Loucy (cell line): Measurements from ENCODE around the gene SREK1.

ENCODE experiments used
- H2AFZ ChIP-seq: fragments of 200-600 bp; sonication (generic); 2 replicates; pipeline ENCODE4 v1.6.0; 2016; ENCODE audit warnings: antibody characterized with exemption, mild to moderate bottlenecking, low read length, moderate library complexity
- H3F3A ChIP-seq: fragments of 200-600 bp; 2 replicates; pipeline ENCODE4 v1.6.0; 2016; ENCODE audit warnings: antibody characterized with exemption, low read depth, mild to moderate bottlenecking
- H3K27me3 ChIP-seq: fragments of 200-600 bp; sonication (generic); 2 replicates; pipeline ENCODE4 v1.6.1; 2014; ENCODE audit warnings: low read length, mild to moderate bottlenecking; ENCODE audit not compliant: insufficient read depth, poor library complexity, severe bottlenecking
- H3K36me3 ChIP-seq: fragments of 200-600 bp; sonication (generic); 2 replicates; pipeline ENCODE4 v1.6.1; 2016; ENCODE audit warnings: low read length; ENCODE audit not compliant: insufficient read depth
- H3K4me1 ChIP-seq: fragments of 200-600 bp; sonication (generic); 2 replicates; pipeline ENCODE4 v1.5.1; 2014; ENCODE audit warnings: low read length, mild to moderate bottlenecking; ENCODE audit not compliant: insufficient read depth, poor library complexity, severe bottlenecking
- H3K4me2 ChIP-seq: fragments of 200-600 bp; sonication (generic); 2 replicates; pipeline ENCODE4 v1.6.0; 2014; ENCODE audit warnings: antibody characterized with exemption, low read length, low read depth, mild to moderate bottlenecking; ENCODE audit not compliant: poor library complexity, severe bottlenecking
- H3K4me3 ChIP-seq: fragments of 200-600 bp; sonication (generic); 2 replicates; pipeline ENCODE4 v1.5.1; 2014; ENCODE audit warnings: low read length, mild to moderate bottlenecking, mixed read lengths; ENCODE audit not compliant: poor library complexity, severe bottlenecking
- H3K79me2 ChIP-seq: fragments of 200-600 bp; sonication (generic); 2 replicates; pipeline ENCODE4 v1.6.1; 2014; ENCODE audit warnings: low read length; ENCODE audit not compliant: insufficient read depth
- H3K9ac ChIP-seq: fragments of 200-600 bp; sonication (generic); 2 replicates; pipeline ENCODE4 v1.6.0; 2014; ENCODE audit warnings: mild to moderate bottlenecking, low read depth, low read length, moderate library complexity; ENCODE audit not compliant: poor library complexity, severe bottlenecking
- H3K9me2 ChIP-seq: fragments of 200-600 bp; sonication (generic); replicated peaks from 2 replicates; pipeline ENCODE4 v1.6.1; 2016; ENCODE audit warnings: low read depth, low read length, mixed read lengths
- H3K9me3 ChIP-seq: fragments of 200-600 bp; sonication (generic); 2 replicates; pipeline ENCODE4 v1.6.1; 2014; ENCODE audit warnings: mild to moderate bottlenecking, antibody characterized with exemption, low read length, low read depth; ENCODE audit not compliant: insufficient read depth
- H4K20me1 ChIP-seq: fragments of 200-600 bp; sonication (generic); 2 replicates; pipeline ENCODE4 v1.6.0; 2014; ENCODE audit warnings: antibody characterized with exemption, low read length, mild to moderate bottlenecking; ENCODE audit not compliant: insufficient read depth, poor library complexity, severe bottlenecking
- EZH2phosphoT487 ChIP-seq: fragments of 200-600 bp; IDR thresholded peaks from 2 replicates; pipeline ENCODE4 v1.6.1; 2018; ENCODE audit warnings: antibody characterized with exemption, mild to moderate bottlenecking, moderate library complexity, borderline replicate concordance
- TF ChIP-seq, protein P1 (sequence below): fragments of 200-600 bp; sonication (generic); conservative IDR thresholded peaks from 2 replicates; pipeline ENCODE4 v1.5.1; 2014; ENCODE audit warnings: mild to moderate bottlenecking, antibody characterized with exemption, low read length

SREK1 gene

DNA sequence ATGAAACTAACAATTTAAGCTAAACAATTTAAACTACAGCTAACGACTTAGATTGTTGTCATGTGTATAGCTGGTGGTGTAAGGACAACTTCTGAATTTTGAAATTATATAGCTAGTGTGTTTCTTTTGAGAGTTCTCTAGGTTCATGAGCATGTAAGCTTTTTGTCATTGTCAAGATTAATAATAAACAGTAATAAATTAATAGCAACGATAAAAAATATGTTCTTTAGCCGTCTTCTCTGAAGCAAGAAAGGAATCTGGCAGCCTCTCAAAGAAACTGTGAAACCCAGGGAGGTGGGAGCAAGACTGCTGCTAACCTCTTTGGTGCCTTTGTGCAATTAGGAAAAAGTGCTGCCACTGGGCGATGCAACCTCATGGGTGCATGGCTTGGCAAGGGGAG, 59.4 kb downstream of the SREK1 start:
- no peaks in the 10 kb centered on the region for H3K36me3 ChIP-seq
- no peak overlapping the region for H3K4me3 ChIP-seq
- no peaks in the 10 kb centered on the region for H3K4me1 ChIP-seq
- no peak overlapping the region for H3K4me2 ChIP-seq
- no peak overlapping the region for H3K9ac ChIP-seq
- H3K9me3 ChIP-seq, result no peaks in the 10 kb centered on the region
- TF ChIP-seq, protein P1, sequence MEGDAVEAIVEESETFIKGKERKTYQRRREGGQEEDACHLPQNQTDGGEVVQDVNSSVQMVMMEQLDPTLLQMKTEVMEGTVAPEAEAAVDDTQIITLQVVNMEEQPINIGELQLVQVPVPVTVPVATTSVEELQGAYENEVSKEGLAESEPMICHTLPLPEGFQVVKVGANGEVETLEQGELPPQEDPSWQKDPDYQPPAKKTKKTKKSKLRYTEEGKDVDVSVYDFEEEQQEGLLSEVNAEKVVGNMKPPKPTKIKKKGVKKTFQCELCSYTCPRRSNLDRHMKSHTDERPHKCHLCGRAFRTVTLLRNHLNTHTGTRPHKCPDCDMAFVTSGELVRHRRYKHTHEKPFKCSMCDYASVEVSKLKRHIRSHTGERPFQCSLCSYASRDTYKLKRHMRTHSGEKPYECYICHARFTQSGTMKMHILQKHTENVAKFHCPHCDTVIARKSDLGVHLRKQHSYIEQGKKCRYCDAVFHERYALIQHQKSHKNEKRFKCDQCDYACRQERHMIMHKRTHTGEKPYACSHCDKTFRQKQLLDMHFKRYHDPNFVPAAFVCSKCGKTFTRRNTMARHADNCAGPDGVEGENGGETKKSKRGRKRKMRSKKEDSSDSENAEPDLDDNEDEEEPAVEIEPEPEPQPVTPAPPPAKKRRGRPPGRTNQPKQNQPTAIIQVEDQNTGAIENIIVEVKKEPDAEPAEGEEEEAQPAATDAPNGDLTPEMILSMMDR, result no peak
- no peak for TF ChIP-seq EZH2phosphoT487
- no peak overlapping the region for H2AFZ ChIP-seq
- no peaks in the 10 kb centered on the region for H3K79me2 ChIP-seq
- H4K20me1 ChIP-seq, result no peaks in the 10 kb centered on the region
- no peaks in the 10 kb centered on the region for H3F3A ChIP-seq
- no peaks in the 10 kb centered on the region for H3K27me3 ChIP-seq
- no peaks in the 10 kb centered on the region for H3K9me2 ChIP-seq

DNA sequence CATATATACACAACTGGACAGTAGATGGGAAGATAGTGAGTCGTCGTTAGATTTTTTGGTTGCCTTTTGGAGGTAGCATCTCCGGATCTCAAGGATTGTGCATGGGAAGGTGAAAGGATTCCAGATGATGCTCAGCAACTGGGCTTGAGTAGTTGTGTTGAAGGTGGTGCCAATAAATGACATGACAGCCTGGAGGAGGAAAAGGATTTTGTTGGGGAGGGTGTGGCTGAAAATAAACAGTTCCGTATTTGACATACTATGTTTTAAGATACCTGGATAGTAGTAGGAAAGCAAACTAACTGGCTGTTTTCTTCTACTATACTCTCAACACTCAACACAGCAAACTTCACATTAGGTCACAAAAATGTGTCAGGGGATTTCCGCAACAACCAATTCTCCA, 62.4 kb downstream of the SREK1 start:
- Histone ChIP-seq H3K9me2 (no peaks in the 10 kb centered on the region), H4K20me1 (no peaks in the 10 kb centered on the region), H3K4me3 (no peak overlapping the region), H3K9me3 (no peaks in the 10 kb centered on the region), H3K36me3 (no peaks in the 10 kb centered on the region), H3K9ac (no peak overlapping the region), H3K79me2 (no peaks in the 10 kb centered on the region), H3K4me1 (no peaks in the 10 kb centered on the region), H3K4me2 (no peak overlapping the region), H3F3A (no peaks in the 10 kb centered on the region), H2AFZ (no peak overlapping the region), H3K27me3 (no peaks in the 10 kb centered on the region)
- TF ChIP-seq EZH2phosphoT487, result no peak
- TF ChIP-seq, protein P1, result no peak

DNA sequence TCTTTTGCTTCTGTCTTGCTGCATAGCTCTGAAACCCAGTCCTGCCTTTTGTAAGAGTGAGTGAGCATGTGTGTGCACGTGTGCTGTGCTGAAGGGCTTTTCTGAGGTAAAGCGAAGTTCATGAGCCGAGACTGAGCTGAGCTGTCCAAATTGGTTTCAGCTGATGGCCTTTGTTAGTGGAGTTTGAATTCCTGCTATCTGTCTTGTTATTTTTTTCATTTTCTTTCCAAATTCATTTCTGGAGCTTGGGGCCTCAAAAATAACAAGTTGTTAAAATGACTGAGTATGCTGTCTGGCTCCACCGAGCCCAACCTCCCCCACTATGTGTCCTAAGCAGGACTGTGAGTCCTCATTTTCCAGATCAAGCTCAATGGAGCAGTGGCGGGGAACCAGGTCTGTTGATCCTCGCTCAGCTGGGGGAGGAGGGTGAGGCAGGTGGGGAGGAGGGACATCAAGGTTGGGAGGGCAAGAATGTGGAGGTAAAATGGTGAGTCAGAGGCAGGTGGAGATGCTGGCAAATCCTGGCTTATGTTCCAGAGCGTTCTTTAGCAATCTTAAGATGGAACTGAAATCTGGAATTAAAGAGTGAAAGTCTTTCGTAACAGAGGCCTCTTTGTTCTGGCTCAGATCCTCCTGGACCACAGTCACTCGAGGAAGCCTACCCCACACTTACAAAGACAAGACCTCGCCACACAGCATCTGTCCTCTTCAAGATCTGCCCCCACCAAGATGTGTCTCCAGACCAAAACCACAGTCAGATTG, 63.9 kb downstream of the SREK1 start:
- H3K36me3 ChIP-seq, result no peaks in the 10 kb centered on the region
- no peak overlapping the region for H3K4me3 ChIP-seq
- H3F3A ChIP-seq, result no peaks in the 10 kb centered on the region
- no peak overlapping the region for H2AFZ ChIP-seq
- H3K79me2 ChIP-seq, result no peaks in the 10 kb centered on the region
- H3K4me1 ChIP-seq, result no peaks in the 10 kb centered on the region
- TF ChIP-seq EZH2phosphoT487, result no peak
- TF ChIP-seq, protein P1, result no peak
- H4K20me1 ChIP-seq, result no peaks in the 10 kb centered on the region
- no peak overlapping the region for H3K9ac ChIP-seq
- no peak overlapping the region for H3K4me2 ChIP-seq
- H3K9me2 ChIP-seq, result no peaks in the 10 kb centered on the region
- H3K27me3 ChIP-seq, result no peaks in the 10 kb centered on the region
- H3K9me3 ChIP-seq, result no peaks in the 10 kb centered on the region
